Measurements from ENCODE around the gene HSPB1. TPM values are rescaled to one million over a fixed set of nuclear protein-coding genes. Genes with fewer than 3 reads are reported as not detected.
"Not testable (repeated sequence)": the region's sequence is repeated elsewhere in the genome, so short reads cannot be mapped to it uniquely, and the experiment has no call there.

The HSPB1 gene
- total RNA-seq, 1 experiment from 2014 or later = 80.7 TPM

GRCh38 chr7:76327610-76328009 is 25.1 kb downstream of the HSPB1 start:
- H3K27me3 ChIP-seq (ENCODE audit: control insufficient read depth, insufficient read depth, low read length) = no peaks in the 10 kb centered on the region
- DNase-seq = peak; percentile 35
- H3K4me3 ChIP-seq (ENCODE audit: insufficient read depth, low read depth, low read length) = no peak overlapping the region
- peaks cover 32% of the 10 kb centered on the region for H3K36me3 ChIP-seq (replicated peaks; ENCODE audit: control insufficient read depth, insufficient read depth, low read length)

GRCh38 chr7:76328389-76328788 is 25.9 kb downstream of the HSPB1 start:
- no peaks in the 10 kb centered on the region for H3K27me3 ChIP-seq (ENCODE audit: control insufficient read depth, insufficient read depth, low read length)
- H3K4me3 ChIP-seq (ENCODE audit: insufficient read depth, low read depth, low read length) = no peak overlapping the region
- peak; percentile 21 for DNase-seq
- H3K36me3 ChIP-seq (replicated peaks; ENCODE audit: control insufficient read depth, insufficient read depth, low read length) = peaks cover 32% of the 10 kb centered on the region

GRCh38 chr7:76329479-76329878 is 27.0 kb downstream of the HSPB1 start:
- Histone ChIP-seq H3K4me3 (ENCODE audit: insufficient read depth, low read depth, low read length) (no peak overlapping the region), H3K27me3 (ENCODE audit: control insufficient read depth, insufficient read depth, low read length) (no peaks in the 10 kb centered on the region), H3K36me3 (replicated peaks; ENCODE audit: control insufficient read depth, insufficient read depth, low read length) (peaks cover 35% of the 10 kb centered on the region)
- no peak for DNase-seq

GRCh38 chr7:76330261-76330660 is 27.8 kb downstream of the HSPB1 start:
- Histone ChIP-seq H3K27me3 (ENCODE audit: control insufficient read depth, insufficient read depth, low read length) (no peaks in the 10 kb centered on the region), H3K36me3 (replicated peaks; ENCODE audit: control insufficient read depth, insufficient read depth, low read length) (peaks cover 32% of the 10 kb centered on the region), H3K4me3 (ENCODE audit: insufficient read depth, low read depth, low read length) (no peak overlapping the region)
- peak; percentile 19 for DNase-seq

GRCh38 chr7:76330673-76331072 is 28.2 kb downstream of the HSPB1 start:
- no peaks in the 10 kb centered on the region for H3K27me3 ChIP-seq (ENCODE audit: control insufficient read depth, insufficient read depth, low read length)
- peak; percentile 68 for DNase-seq
- no peak overlapping the region for H3K4me3 ChIP-seq (ENCODE audit: insufficient read depth, low read depth, low read length)
- H3K36me3 ChIP-seq (replicated peaks; ENCODE audit: control insufficient read depth, insufficient read depth, low read length) = peaks cover 32% of the 10 kb centered on the region

- DNase-seq = peak; percentile 18
- no peaks in the 10 kb centered on the region for H3K27me3 ChIP-seq (ENCODE audit: control insufficient read depth, insufficient read depth, low read length)
- H3K36me3 ChIP-seq (replicated peaks; ENCODE audit: control insufficient read depth, insufficient read depth, low read length) = peaks cover 28% of the 10 kb centered on the region
- H3K4me3 ChIP-seq (ENCODE audit: insufficient read depth, low read depth, low read length) = no peak overlapping the region
Measured at GRCh38 chr7:76332078-76332477, 29.6 kb downstream of the HSPB1 start.

- no peaks in the 10 kb centered on the region for H3K27me3 ChIP-seq (ENCODE audit: control insufficient read depth, insufficient read depth, low read length)
- no peak overlapping the region for H3K4me3 ChIP-seq (ENCODE audit: insufficient read depth, low read depth, low read length)
- DNase-seq = peak; percentile 13
- peaks cover 20% of the 10 kb centered on the region for H3K36me3 ChIP-seq (replicated peaks; ENCODE audit: control insufficient read depth, insufficient read depth, low read length)
Measured at GRCh38 chr7:76333511-76334101, 31.1 kb downstream of the HSPB1 start.

GRCh38 chr7:76334320-76334967 is 32.0 kb downstream of the HSPB1 start:
- Histone ChIP-seq H3K27me3 (ENCODE audit: control insufficient read depth, insufficient read depth, low read length) (no peaks in the 10 kb centered on the region), H3K36me3 (replicated peaks; ENCODE audit: control insufficient read depth, insufficient read depth, low read length) (peaks cover 13% of the 10 kb centered on the region), H3K4me3 (ENCODE audit: insufficient read depth, low read depth, low read length) (no peak overlapping the region)
- DNase-seq = no peak

- H3K4me3 ChIP-seq (ENCODE audit: insufficient read depth, low read depth, low read length); DNase-seq; H3K27me3 ChIP-seq (ENCODE audit: control insufficient read depth, insufficient read depth, low read length); H3K36me3 ChIP-seq (replicated peaks; ENCODE audit: control insufficient read depth, insufficient read depth, low read length): not testable (repeated sequence)
Measured at GRCh38 chr7:76335417-76335816, 32.9 kb downstream of the HSPB1 start.

GRCh38 chr7:76336094-76336493 is 33.6 kb downstream of the HSPB1 start:
- no peak overlapping the region for H3K4me3 ChIP-seq (ENCODE audit: insufficient read depth, low read depth, low read length)
- no peaks in the 10 kb centered on the region for H3K27me3 ChIP-seq (ENCODE audit: control insufficient read depth, insufficient read depth, low read length)
- DNase-seq = peak; percentile 10
- peaks cover 4% of the 10 kb centered on the region for H3K36me3 ChIP-seq (replicated peaks; ENCODE audit: control insufficient read depth, insufficient read depth, low read length)

GRCh38 chr7:76337147-76337546 is 34.7 kb downstream of the HSPB1 start:
- Histone ChIP-seq H3K36me3 (replicated peaks; ENCODE audit: control insufficient read depth, insufficient read depth, low read length) (peaks cover 5% of the 10 kb centered on the region), H3K4me3 (ENCODE audit: insufficient read depth, low read depth, low read length) (no peak overlapping the region), H3K27me3 (ENCODE audit: control insufficient read depth, insufficient read depth, low read length) (no peaks in the 10 kb centered on the region)

GRCh38 chr7:76338298-76339084 is 36.0 kb downstream of the HSPB1 start:
- peaks cover 6% of the 10 kb centered on the region for H3K36me3 ChIP-seq (replicated peaks; ENCODE audit: control insufficient read depth, insufficient read depth, low read length)
- no peak for DNase-seq

More at GRCh38 chr7:76337147-76337546, 34.7 kb downstream of the HSPB1 start:
- no peak for DNase-seq

GRCh38 chr7:76340617-76341131 is 38.2 kb downstream of the HSPB1 start:
- H3K27me3 ChIP-seq (ENCODE audit: control insufficient read depth, insufficient read depth, low read length) = no peaks in the 10 kb centered on the region
- no peak overlapping the region for H3K4me3 ChIP-seq (ENCODE audit: insufficient read depth, low read depth, low read length)
- peaks cover 12% of the 10 kb centered on the region for H3K36me3 ChIP-seq (replicated peaks; ENCODE audit: control insufficient read depth, insufficient read depth, low read length)
- DNase-seq = no peak

More at GRCh38 chr7:76338298-76339084, 36.0 kb downstream of the HSPB1 start:
- no peaks in the 10 kb centered on the region for H3K27me3 ChIP-seq (ENCODE audit: control insufficient read depth, insufficient read depth, low read length)
- H3K4me3 ChIP-seq (ENCODE audit: insufficient read depth, low read depth, low read length) = no peak overlapping the region

- DNase-seq = no peak
- no peaks in the 10 kb centered on the region for H3K27me3 ChIP-seq (ENCODE audit: control insufficient read depth, insufficient read depth, low read length)
- H3K36me3 ChIP-seq (replicated peaks; ENCODE audit: control insufficient read depth, insufficient read depth, low read length) = peaks cover 24% of the 10 kb centered on the region
- H3K4me3 ChIP-seq (ENCODE audit: insufficient read depth, low read depth, low read length) = no peak overlapping the region
Measured at GRCh38 chr7:76342222-76342621, 39.7 kb downstream of the HSPB1 start.

Data from H7 (cell line).